Neutrophil (primary cell): ENCODE measurements around the gene CD2AP.

Source experiments
- H3K27ac ChIP-seq: fragments of 200-600 bp; sonication (generic); 2 replicates; pipeline ENCODE4 v1.5.1; 2016; ENCODE audit warnings: mild to moderate bottlenecking, moderate library complexity
- H3K27me3 ChIP-seq: fragments of 200-600 bp; sonication (generic); 2 replicates; pipeline ENCODE4 v1.6.0; 2016; ENCODE audit warnings: mild to moderate bottlenecking
- H3K36me3 ChIP-seq: fragments of 200-600 bp; sonication (generic); 2 replicates; pipeline ENCODE4 v1.5.1; 2017
- H3K4me1 ChIP-seq, 2 experiments: fragments of 200-600 bp in 1 of 2; sonication (generic) in 1 of 2; 1 replicate in 1 of 2; 2 replicates in 1 of 2; pipeline versions ENCODE4 v1.5.1 to v1.6.1; 2013 to 2016; ENCODE audit warnings: low read depth in 1 of 2, low read length in 1 of 2, mild to moderate bottlenecking in 1 of 2, moderate library complexity in 1 of 2; ENCODE audit not compliant: control insufficient read depth in 1 of 2, insufficient read depth in 1 of 2
- H3K4me3 ChIP-seq, 2 experiments: fragments of 200-600 bp in 1 of 2; sonication (generic) in 1 of 2; 1 replicate in 1 of 2; 2 replicates in 1 of 2; pipeline ENCODE4 v1.5.1; 2013 to 2016; ENCODE audit warnings: low read depth in 1 of 2, low read length in 1 of 2, mild to moderate bottlenecking in 1 of 2, moderate library complexity in 1 of 2
- H3K9me3 ChIP-seq: fragments of 200-600 bp; sonication (generic); 2 replicates; pipeline ENCODE4 v1.5.1; 2016
- CTCF ChIP-seq: fragments of 200-600 bp; sonication (generic); IDR thresholded peaks from 2 replicates; pipeline ENCODE4 v1.5.1; 2016; ENCODE audit warnings: antibody characterized with exemption

CD2AP gene

GRCh38 chr6:47629954-47630353 is 152.4 kb downstream of the CD2AP start:
- no peaks in the 10 kb centered on the region for H3K4me1 ChIP-seq
- no peak overlapping the region for H3K4me3 ChIP-seq
- no peak for TF ChIP-seq CTCF
- no peaks in the 10 kb centered on the region for H3K36me3 ChIP-seq
- no peaks in the 10 kb centered on the region for H3K9me3 ChIP-seq
- no peak overlapping the region for H3K27ac ChIP-seq
- H3K27me3 ChIP-seq: no peaks in the 10 kb centered on the region

GRCh38 chr6:47630587-47630986 is 153.0 kb downstream of the CD2AP start:
- Histone ChIP-seq H3K27me3 (no peaks in the 10 kb centered on the region), H3K27ac (no peak overlapping the region), H3K4me3 (no peak overlapping the region), H3K4me1 (no peaks in the 10 kb centered on the region), H3K9me3 (no peaks in the 10 kb centered on the region), H3K36me3 (no peaks in the 10 kb centered on the region)
- no peak for TF ChIP-seq CTCF

GRCh38 chr6:47631269-47631772 is 153.7 kb downstream of the CD2AP start:
- no peaks in the 10 kb centered on the region for H3K9me3 ChIP-seq
- TF ChIP-seq CTCF: no peak
- H3K27me3 ChIP-seq: no peaks in the 10 kb centered on the region
- no peaks in the 10 kb centered on the region for H3K36me3 ChIP-seq
- no peak overlapping the region for H3K27ac ChIP-seq
- H3K4me3 ChIP-seq: no peak overlapping the region
- H3K4me1 ChIP-seq: no peaks in the 10 kb centered on the region

- no peak overlapping the region for H3K27ac ChIP-seq
- H3K36me3 ChIP-seq: no peaks in the 10 kb centered on the region
- no peaks in the 10 kb centered on the region for H3K4me1 ChIP-seq
- H3K4me3 ChIP-seq: no peak overlapping the region
- no peak for TF ChIP-seq CTCF
- H3K27me3 ChIP-seq: no peaks in the 10 kb centered on the region
- H3K9me3 ChIP-seq: no peaks in the 10 kb centered on the region
Measured at GRCh38 chr6:47631797-47632196, 154.2 kb downstream of the CD2AP start.

- Histone ChIP-seq H3K4me3 (no peak overlapping the region), H3K9me3 (no peaks in the 10 kb centered on the region), H3K36me3 (no peaks in the 10 kb centered on the region), H3K4me1 (no peaks in the 10 kb centered on the region), H3K27me3 (no peaks in the 10 kb centered on the region), H3K27ac (no peak overlapping the region)
- TF ChIP-seq CTCF: no peak
Measured at GRCh38 chr6:47633141-47633540, 155.6 kb downstream of the CD2AP start.
